ENCODE results near the gene EPHA3.

- no peak for TF ChIP-seq CTCF (IDR thresholded peaks at IDR 0.05; ENCODE audit: insufficient read depth, low read length)
- no peak for TF ChIP-seq GABPA (IDR thresholded peaks at IDR 0.05; ENCODE audit: low read depth)
These were observed 173.5 kb downstream of the EPHA3 start for GRCh38 chr3:89280822-89281365.

All from HL-60 (cell line).